Activated T-cell treated with anti-CD3 and anti-CD28 coated beads for 48 hours (primary cell): ENCODE measurements around the gene C21orf91.

Source experiments
- DNase-seq: peaks from one replicate; pipeline ENCODE4 v3.0.0-alpha.2; 2020; ENCODE audit warnings: low read depth

C21orf91 gene

GRCh38 chr21:17797967-17798366, 21.2 kb downstream of the C21orf91 start:
- no peak for DNase-seq

- DNase-seq: no peak
These were observed 22.7 kb downstream of the C21orf91 start for GRCh38 chr21:17796503-17796902.

GRCh38 chr21:17796037-17796403, 23.1 kb downstream of the C21orf91 start:
- DNase-seq: no peak

GRCh38 chr21:17795146-17796036, 23.8 kb downstream of the C21orf91 start:
- DNase-seq: no peak

GRCh38 chr21:17794518-17795145, 24.5 kb downstream of the C21orf91 start:
- no peak for DNase-seq

- DNase-seq: no peak
These were observed 25.7 kb downstream of the C21orf91 start for GRCh38 chr21:17793246-17794123.

GRCh38 chr21:17789656-17790055, 29.5 kb downstream of the C21orf91 start:
- DNase-seq: no peak

GRCh38 chr21:17789069-17789468, 30.1 kb downstream of the C21orf91 start:
- no peak for DNase-seq

- no peak for DNase-seq
These were observed 32.3 kb downstream of the C21orf91 start for GRCh38 chr21:17786851-17787181.

- no peak for DNase-seq
These were observed 32.9 kb downstream of the C21orf91 start for GRCh38 chr21:17786071-17786850.

GRCh38 chr21:17785403-17785788, 33.8 kb downstream of the C21orf91 start:
- no peak for DNase-seq

GRCh38 chr21:17784604-17785402, 34.4 kb downstream of the C21orf91 start:
- DNase-seq: no peak

- no peak for DNase-seq
These were observed 35.0 kb downstream of the C21orf91 start for GRCh38 chr21:17784180-17784598.

- no peak for DNase-seq
These were observed 35.5 kb downstream of the C21orf91 start for GRCh38 chr21:17783481-17784179.

- DNase-seq: no peak
These were observed 36.2 kb downstream of the C21orf91 start for GRCh38 chr21:17783003-17783402.

GRCh38 chr21:17782051-17782450, 37.1 kb downstream of the C21orf91 start:
- DNase-seq: no peak

- DNase-seq: no peak
These were observed 37.6 kb downstream of the C21orf91 start for GRCh38 chr21:17781524-17781923.

GRCh38 chr21:17780539-17780938, 38.6 kb downstream of the C21orf91 start:
- no peak for DNase-seq

GRCh38 chr21:17779980-17780379, 39.2 kb downstream of the C21orf91 start:
- DNase-seq: no peak

GRCh38 chr21:17779496-17779895, 39.7 kb downstream of the C21orf91 start:
- DNase-seq: no peak
